C4-2B (cell line): ENCODE data around the gene KCNMA1.

Experiments
- CTCF ChIP-seq: fragments of 450-650 bp; conservative IDR thresholded peaks from 2 replicates; pipeline ENCODE4 v1.5.1; 2017; ENCODE audit warnings: mild to moderate bottlenecking
- ZFX ChIP-seq: fragments of 450-650 bp; IDR thresholded peaks from 2 replicates; pipeline ENCODE4 v1.6.1; 2017

GRCh38 chr10:77237120-77237519 is 400.5 kb downstream of the KCNMA1 start:
- no peak for TF ChIP-seq CTCF
- TF ChIP-seq ZFX = no peak
